HEK293 (cell line): ENCODE results near the gene MMP25.

ENCODE experiments used
- BCL11A ChIP-seq: fragments of 450-650 bp; formaldehyde crosslinking; IDR thresholded peaks from 2 replicates; pipeline ENCODE4 v1.5.1; 2016; ENCODE audit warnings: low read depth, missing biosample characterization, missing genetic modification characterization
- KLF1 ChIP-seq: fragments of 450-650 bp; formaldehyde crosslinking; IDR thresholded peaks from 2 replicates; pipeline ENCODE4 v1.5.1; 2016; ENCODE audit warnings: missing biosample characterization, missing genetic modification characterization
- MZF1 ChIP-seq: fragments of 450-650 bp; formaldehyde crosslinking; IDR thresholded peaks from 2 replicates; pipeline ENCODE4 v1.5.1; 2017; ENCODE audit warnings: missing biosample characterization, missing genetic modification characterization, borderline replicate concordance
- SP2 ChIP-seq: fragments of 450-650 bp; formaldehyde crosslinking; IDR thresholded peaks from 2 replicates; pipeline ENCODE4 v1.5.1; 2016; ENCODE audit warnings: missing biosample characterization, missing genetic modification characterization
- TCF7L2 ChIP-seq: IDR thresholded peaks from 2 replicates; pipeline ENCODE4 v1.6.1; 2011; ENCODE audit warnings: low read depth, mild to moderate bottlenecking, inconsistent platforms, low read length, moderate library complexity, borderline replicate concordance
- ZBTB17 ChIP-seq: fragments of 450-650 bp; formaldehyde crosslinking; IDR thresholded peaks from 2 replicates; pipeline ENCODE4 v1.5.1; 2016; ENCODE audit warnings: missing biosample characterization, missing genetic modification characterization
- ZBTB20 ChIP-seq: fragments of 450-650 bp; formaldehyde crosslinking; IDR thresholded peaks from 2 replicates; pipeline ENCODE4 v1.5.1; 2016; ENCODE audit warnings: missing biosample characterization, missing genetic modification characterization
- ZNF121 ChIP-seq: fragments of 450-650 bp; formaldehyde crosslinking; IDR thresholded peaks from 2 replicates; pipeline ENCODE4 v1.5.1; 2016; ENCODE audit warnings: missing biosample characterization, missing genetic modification characterization
- ZNF24 ChIP-seq: fragments of 450-650 bp; formaldehyde crosslinking; IDR thresholded peaks from 2 replicates; pipeline ENCODE4 v1.5.1; 2016; ENCODE audit warnings: missing biosample characterization, missing genetic modification characterization
- ZNF248 ChIP-seq: fragments of 450-650 bp; formaldehyde crosslinking; IDR thresholded peaks from 2 replicates; pipeline ENCODE4 v1.5.1; 2017; ENCODE audit warnings: missing biosample characterization, missing genetic modification characterization
- ZSCAN30 ChIP-seq: fragments of 450-650 bp; IDR thresholded peaks from 2 replicates; pipeline ENCODE4 v1.5.1; 2018; ENCODE audit warnings: missing biosample characterization, mild to moderate bottlenecking, missing genetic modification characterization, moderate library complexity
- TF ChIP-seq, protein P1 (sequence below): fragments of 450-650 bp; formaldehyde crosslinking; IDR thresholded peaks from 2 replicates; pipeline ENCODE4 v1.5.1; 2016; ENCODE audit warnings: missing biosample characterization, missing genetic modification characterization
- TF ChIP-seq, protein P2 (sequence below): fragments of 450-650 bp; formaldehyde crosslinking; IDR thresholded peaks from 2 replicates; pipeline ENCODE4 v1.5.1; 2016; ENCODE audit warnings: missing biosample characterization, missing genetic modification characterization

DNA sequence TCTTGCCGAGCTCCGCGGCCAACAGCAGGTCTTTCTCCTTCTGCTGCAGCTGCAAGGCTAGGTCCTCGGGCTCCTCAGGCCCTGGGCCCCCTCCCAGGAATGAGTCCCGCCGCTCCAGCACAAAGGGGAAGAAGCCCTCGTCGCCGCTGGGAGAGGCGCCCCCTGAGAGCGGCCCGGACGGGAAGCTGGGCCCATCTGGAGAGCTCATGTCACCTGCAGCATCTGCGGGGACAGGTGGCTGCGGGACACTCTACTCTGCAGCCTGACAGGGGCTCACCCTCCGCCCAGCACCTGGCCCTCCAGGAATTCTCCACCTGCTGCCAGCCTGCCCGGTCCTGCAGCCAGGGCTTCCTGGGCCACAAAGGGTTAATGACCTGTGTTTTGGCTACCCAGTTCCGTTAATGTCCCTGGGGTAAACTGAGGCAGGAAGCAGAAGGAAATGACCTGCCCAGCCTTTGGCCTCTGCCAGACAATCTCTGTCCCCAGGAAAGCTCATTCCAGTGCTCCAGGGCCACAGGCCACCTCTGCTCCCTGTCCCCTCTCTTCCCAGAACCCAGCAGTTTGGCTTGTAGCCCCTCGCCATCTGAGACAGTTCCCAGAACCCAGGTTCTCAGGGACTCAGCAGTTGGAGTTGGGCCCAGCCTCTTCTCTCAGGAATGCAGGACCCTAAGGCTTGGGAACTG is 10.9 kb upstream of the MMP25 start:
- TF ChIP-seq TCF7L2 (no peak), ZBTB20 (tag by site-specific recombination) (no peak), SP2 (tag by site-specific recombination) (no peak), ZNF24 (tag by site-specific recombination) (no peak), MZF1 (tag by site-specific recombination) (no peak), ZNF121 (tag by site-specific recombination) (no peak), ZBTB17 (tag by site-specific recombination) (no peak), KLF1 (tag by site-specific recombination) (no peak), ZSCAN30 (tag by site-specific recombination) (no peak), BCL11A (tag by site-specific recombination) (no peak), ZNF248 (tag by site-specific recombination) (no peak)
- TF ChIP-seq, protein P1, sequence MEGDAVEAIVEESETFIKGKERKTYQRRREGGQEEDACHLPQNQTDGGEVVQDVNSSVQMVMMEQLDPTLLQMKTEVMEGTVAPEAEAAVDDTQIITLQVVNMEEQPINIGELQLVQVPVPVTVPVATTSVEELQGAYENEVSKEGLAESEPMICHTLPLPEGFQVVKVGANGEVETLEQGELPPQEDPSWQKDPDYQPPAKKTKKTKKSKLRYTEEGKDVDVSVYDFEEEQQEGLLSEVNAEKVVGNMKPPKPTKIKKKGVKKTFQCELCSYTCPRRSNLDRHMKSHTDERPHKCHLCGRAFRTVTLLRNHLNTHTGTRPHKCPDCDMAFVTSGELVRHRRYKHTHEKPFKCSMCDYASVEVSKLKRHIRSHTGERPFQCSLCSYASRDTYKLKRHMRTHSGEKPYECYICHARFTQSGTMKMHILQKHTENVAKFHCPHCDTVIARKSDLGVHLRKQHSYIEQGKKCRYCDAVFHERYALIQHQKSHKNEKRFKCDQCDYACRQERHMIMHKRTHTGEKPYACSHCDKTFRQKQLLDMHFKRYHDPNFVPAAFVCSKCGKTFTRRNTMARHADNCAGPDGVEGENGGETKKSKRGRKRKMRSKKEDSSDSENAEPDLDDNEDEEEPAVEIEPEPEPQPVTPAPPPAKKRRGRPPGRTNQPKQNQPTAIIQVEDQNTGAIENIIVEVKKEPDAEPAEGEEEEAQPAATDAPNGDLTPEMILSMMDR (tag by site-specific recombination): no peak
- TF ChIP-seq, protein P2, sequence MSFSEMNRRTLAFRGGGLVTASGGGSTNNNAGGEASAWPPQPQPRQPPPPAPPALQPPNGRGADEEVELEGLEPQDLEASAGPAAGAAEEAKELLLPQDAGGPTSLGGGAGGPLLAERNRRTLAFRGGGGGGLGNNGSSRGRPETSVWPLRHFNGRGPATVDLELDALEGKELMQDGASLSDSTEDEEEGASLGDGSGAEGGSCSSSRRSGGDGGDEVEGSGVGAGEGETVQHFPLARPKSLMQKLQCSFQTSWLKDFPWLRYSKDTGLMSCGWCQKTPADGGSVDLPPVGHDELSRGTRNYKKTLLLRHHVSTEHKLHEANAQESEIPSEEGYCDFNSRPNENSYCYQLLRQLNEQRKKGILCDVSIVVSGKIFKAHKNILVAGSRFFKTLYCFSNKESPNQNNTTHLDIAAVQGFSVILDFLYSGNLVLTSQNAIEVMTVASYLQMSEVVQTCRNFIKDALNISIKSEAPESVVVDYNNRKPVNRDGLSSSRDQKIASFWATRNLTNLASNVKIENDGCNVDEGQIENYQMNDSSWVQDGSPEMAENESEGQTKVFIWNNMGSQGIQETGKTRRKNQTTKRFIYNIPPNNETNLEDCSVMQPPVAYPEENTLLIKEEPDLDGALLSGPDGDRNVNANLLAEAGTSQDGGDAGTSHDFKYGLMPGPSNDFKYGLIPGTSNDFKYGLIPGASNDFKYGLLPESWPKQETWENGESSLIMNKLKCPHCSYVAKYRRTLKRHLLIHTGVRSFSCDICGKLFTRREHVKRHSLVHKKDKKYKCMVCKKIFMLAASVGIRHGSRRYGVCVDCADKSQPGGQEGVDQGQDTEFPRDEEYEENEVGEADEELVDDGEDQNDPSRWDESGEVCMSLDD: no peak
